ENCODE measurements around the gene TMEM200C.

- TF ChIP-seq POLR2A (IDR thresholded peaks at IDR 0.05; ENCODE audit: low read depth, low read length) = no peak
- TF ChIP-seq POLR2AphosphoS5 (IDR thresholded peaks at IDR 0.05; ENCODE audit: low read depth, low read length) = no peak
- no peak for TF ChIP-seq TAF1 (IDR thresholded peaks at IDR 0.05; ENCODE audit: borderline replicate concordance, low read depth, low read length)
Observed at GRCh38 chr18:5879479-5879882, 15.8 kb downstream of the TMEM200C start.
